Prostate gland (tissue), 2 donors: ENCODE results near the gene TCP11.

ENCODE experiments used
- POLR2A ChIP-seq: fragments of 450-650 bp; IDR thresholded peaks from one replicate; pipeline ENCODE4 v1.6.1; 2016; ENCODE audit warnings: antibody characterized with exemption, mild to moderate bottlenecking
- POLR2AphosphoS5 ChIP-seq: sonication (generic); formaldehyde crosslinking; IDR thresholded peaks from one replicate; pipeline ENCODE4 v1.6.1; 2017; ENCODE audit warnings: antibody characterized with exemption
- TF ChIP-seq, protein P1 (sequence below), 4 experiments: fragments of 200-600 bp in 2 of 4; fragments of 450-650 bp in 2 of 4; sonication (generic) in 2 of 4; IDR thresholded peaks; 1 replicate in 3 of 4; 2 replicates in 1 of 4; pipeline ENCODE4 v1.5.1; 2016 to 2019; ENCODE audit warnings: antibody characterized with exemption in 4 of 4, mild to moderate bottlenecking in 2 of 4, moderate library complexity in 2 of 4

GRCh38 chr6:35069262-35069661 lies 71.9 kb downstream of the TCP11 start:
- TF ChIP-seq, protein P1, sequence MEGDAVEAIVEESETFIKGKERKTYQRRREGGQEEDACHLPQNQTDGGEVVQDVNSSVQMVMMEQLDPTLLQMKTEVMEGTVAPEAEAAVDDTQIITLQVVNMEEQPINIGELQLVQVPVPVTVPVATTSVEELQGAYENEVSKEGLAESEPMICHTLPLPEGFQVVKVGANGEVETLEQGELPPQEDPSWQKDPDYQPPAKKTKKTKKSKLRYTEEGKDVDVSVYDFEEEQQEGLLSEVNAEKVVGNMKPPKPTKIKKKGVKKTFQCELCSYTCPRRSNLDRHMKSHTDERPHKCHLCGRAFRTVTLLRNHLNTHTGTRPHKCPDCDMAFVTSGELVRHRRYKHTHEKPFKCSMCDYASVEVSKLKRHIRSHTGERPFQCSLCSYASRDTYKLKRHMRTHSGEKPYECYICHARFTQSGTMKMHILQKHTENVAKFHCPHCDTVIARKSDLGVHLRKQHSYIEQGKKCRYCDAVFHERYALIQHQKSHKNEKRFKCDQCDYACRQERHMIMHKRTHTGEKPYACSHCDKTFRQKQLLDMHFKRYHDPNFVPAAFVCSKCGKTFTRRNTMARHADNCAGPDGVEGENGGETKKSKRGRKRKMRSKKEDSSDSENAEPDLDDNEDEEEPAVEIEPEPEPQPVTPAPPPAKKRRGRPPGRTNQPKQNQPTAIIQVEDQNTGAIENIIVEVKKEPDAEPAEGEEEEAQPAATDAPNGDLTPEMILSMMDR (IDR thresholded peaks at IDR 0.05), result no peak
- TF ChIP-seq POLR2A (no peak), POLR2AphosphoS5 (no peak)
